HG03060 (cell line): ENCODE results near the gene PCDHA5.

Experiments
- ATAC-seq: cut with Tn5 transposase; IDR thresholded peaks from one replicate; pipeline ENCODE4 v1.9.1; 2021; ENCODE audit warnings: low read depth, moderate number of reproducible peaks; ENCODE audit not compliant: unreplicated experiment

Gene PCDHA5

GRCh38 chr5:140857177-140857986, 36.0 kb downstream of the PCDHA5 start:
- no peak for ATAC-seq

- no peak for ATAC-seq
Observed at GRCh38 chr5:140857987-140858240, 36.5 kb downstream of the PCDHA5 start.

GRCh38 chr5:140862441-140863295, 41.3 kb downstream of the PCDHA5 start:
- ATAC-seq = no peak

- ATAC-seq = no peak
Observed at GRCh38 chr5:140868721-140869554, 47.5 kb downstream of the PCDHA5 start, which contains the start of gene PCDHA11. Gene PCDHA11 (plus strand): TSS chr5:140868957. CDS start chr5:140869104, 147 bp downstream.

- ATAC-seq = no peak
Observed at GRCh38 chr5:140869555-140869886, 48.1 kb downstream of the PCDHA5 start.

- no peak for ATAC-seq
Observed at GRCh38 chr5:140870221-140871201, 49.1 kb downstream of the PCDHA5 start.
